Measurements from ENCODE around the gene GOLGA8B.

DNA sequence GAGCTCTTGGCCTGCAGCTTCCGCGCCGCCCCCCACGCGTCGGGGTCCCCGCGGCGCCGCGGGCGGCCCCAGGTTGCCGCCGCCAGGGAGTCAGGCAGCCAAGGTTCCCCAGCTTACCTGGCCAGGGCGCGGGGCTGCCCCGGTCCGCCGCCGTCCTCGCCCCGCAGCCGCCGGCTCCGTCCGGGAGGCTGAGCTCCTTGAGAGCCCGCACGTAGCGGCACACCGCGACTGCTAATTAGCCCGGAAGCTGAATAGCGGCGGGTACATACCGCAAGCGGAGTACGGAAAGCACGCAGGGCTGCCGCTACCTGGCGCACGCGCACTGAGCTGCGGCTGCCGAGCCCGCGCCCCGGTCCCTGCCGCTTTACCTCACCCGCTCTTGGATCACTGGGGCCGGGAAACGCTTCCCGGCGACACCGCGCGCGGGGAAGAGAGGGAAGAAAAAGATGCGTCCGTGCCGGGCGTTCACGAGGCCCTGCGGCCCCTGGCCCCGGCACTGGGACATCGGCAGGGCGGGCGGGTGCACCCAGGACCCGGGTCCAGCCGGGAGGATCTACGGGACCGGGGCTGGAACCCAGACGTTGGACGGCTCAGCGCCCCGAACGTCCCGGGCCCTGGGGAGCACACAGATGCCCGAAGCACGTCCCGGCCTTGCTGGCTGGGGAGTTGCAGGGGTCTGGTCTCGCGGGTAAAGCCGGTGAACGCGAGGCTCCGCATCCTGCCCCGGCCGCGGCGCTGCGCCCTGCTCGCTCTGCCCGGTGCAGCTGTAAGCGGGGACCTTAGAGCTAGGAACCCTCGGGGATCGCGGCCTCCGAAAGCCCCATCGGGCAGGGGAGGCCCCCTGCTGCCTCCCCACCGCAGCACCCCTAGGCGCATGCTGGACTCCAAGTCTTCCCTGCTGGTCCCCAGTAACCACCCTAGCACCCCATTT lies at the start of gene GOLGA8B:
- TF ChIP-seq, protein P1, sequence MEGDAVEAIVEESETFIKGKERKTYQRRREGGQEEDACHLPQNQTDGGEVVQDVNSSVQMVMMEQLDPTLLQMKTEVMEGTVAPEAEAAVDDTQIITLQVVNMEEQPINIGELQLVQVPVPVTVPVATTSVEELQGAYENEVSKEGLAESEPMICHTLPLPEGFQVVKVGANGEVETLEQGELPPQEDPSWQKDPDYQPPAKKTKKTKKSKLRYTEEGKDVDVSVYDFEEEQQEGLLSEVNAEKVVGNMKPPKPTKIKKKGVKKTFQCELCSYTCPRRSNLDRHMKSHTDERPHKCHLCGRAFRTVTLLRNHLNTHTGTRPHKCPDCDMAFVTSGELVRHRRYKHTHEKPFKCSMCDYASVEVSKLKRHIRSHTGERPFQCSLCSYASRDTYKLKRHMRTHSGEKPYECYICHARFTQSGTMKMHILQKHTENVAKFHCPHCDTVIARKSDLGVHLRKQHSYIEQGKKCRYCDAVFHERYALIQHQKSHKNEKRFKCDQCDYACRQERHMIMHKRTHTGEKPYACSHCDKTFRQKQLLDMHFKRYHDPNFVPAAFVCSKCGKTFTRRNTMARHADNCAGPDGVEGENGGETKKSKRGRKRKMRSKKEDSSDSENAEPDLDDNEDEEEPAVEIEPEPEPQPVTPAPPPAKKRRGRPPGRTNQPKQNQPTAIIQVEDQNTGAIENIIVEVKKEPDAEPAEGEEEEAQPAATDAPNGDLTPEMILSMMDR (IDR thresholded peaks at IDR 0.05; ENCODE audit: low read depth, low read length), result no peak
- TF ChIP-seq EZH2phosphoT487 (IDR thresholded peaks at IDR 0.05; ENCODE audit: low read depth), result no peak

Data from OCI-LY3 (cell line).